Pancreas (tissue), 10 donors: Measurements from ENCODE around the gene ZDHHC1. TPM values are rescaled to one million over a fixed set of nuclear protein-coding genes. Genes with fewer than 3 reads are reported as not detected.

Experiments
- ATAC-seq, 4 donors: fragments of 200-7000 bp; cut with Tn5 transposase; one replicate each; pipeline versions ENCODE4 v1.8.0 to v1.9.1; 2020; ENCODE audit warnings: mild to moderate bottlenecking in 4 of 4, moderate library complexity in 4 of 4
- DNase-seq, 6 donors: peaks; one replicate each; pipeline ENCODE4 v3.0.0-alpha.2; 2020
- FAIRE-seq: peaks from 2 replicates; lab custom pipeline; 2012; peaks lifted over from hg19 to GRCh38; lab: Jason Lieb, UNC
- H3K27ac ChIP-seq, 4 donors: fragments of 200-600 bp; sonication (generic); 1 replicate in 3 of 4; 2 replicates in 1 of 4; pipeline versions ENCODE4 v1.5.0 to v1.8.0; 2020
- H3K27me3 ChIP-seq, 4 donors: fragments of 200-600 bp; one replicate each; pipeline ENCODE4 v1.8.0; 2021
- H3K36me3 ChIP-seq, 3 donors: fragments of 200-600 bp; sonication (generic) in 1 of 3; one replicate each; pipeline versions ENCODE4 v1.5.0 to v1.8.0; 2020 to 2021
- H3K4me1 ChIP-seq, 3 donors: fragments of 200-600 bp; one replicate each; pipeline ENCODE4 v1.8.0; 2021
- H3K4me3 ChIP-seq, 4 donors: fragments of 200-600 bp; sonication (generic) in 2 of 4; one replicate each; pipeline versions ENCODE4 v1.5.0 to v1.8.0; 2020 to 2021
- H3K9me3 ChIP-seq, 4 donors: fragments of 200-600 bp; one replicate each; pipeline ENCODE4 v1.8.0; 2021
- WGBS, 2 donors: extraction: QIAGEN DNeasy Blood & Tissue Kit; methylation state at CpG; one replicate each; pipeline ENCODE4 v1.1.7; 2013; 5-methylcytosine and 5-hydroxymethylcytosine counted together
- intact Hi-C, 3 donors: fragments of 100-400 bp; cut with DNase I; formaldehyde crosslinking; loops; one replicate each; pipeline versions ENCODE4 v1.11.1 to v1.14.2; 2022
- polyA plus RNA-seq, 2 donors: library from polyadenylated mRNA; stranded (reverse); fragments of 200-250 nt; gene quantifications; one replicate each; pipeline ENCODE4 v1.2.3, GENCODE V29; 2013
- total RNA-seq, 6 donors: library from RNA; stranded (reverse); fragmentation: NEBNext Ultra II Directional in 4 of 6; extraction: Animal tissue kit (Norgen Biotek cat#: 25700) in 4 of 6; gene quantifications; one replicate each; pipeline versions ENCODE4 v1.2.1 to v1.2.4, GENCODE V29; 2021 to 2023
- TF ChIP-seq, protein P1 (sequence below), 4 donors: fragments of 200-600 bp; sonication (generic) in 3 of 4; IDR thresholded peaks; one replicate each; pipeline versions ENCODE4 v1.5.0 to v1.8.0; 2021; ENCODE audit warnings: antibody characterized with exemption in 4 of 4
- donor health status: healthy with polysubstance abuse.
- donor health status: DM: no; HTN: no; CAD: no; lungs with moderate emphysema.
- donor health status: DM: no; HTN: no; CAD: no.
- donor health status: control.
- donor health status: control.
- donor health status: Bipolar disorder and iron deficiency.
- donor health status: DM: yes; HTN: yes; CAD: no.
- donor health status: DM: no; HTN: no; CAD: no.
- donor health status: DM: no; HTN: no; CAD: no.
- donor health status: DM: yes; HTN: yes; CAD: no.

ZDHHC1 gene
- total and polyA plus RNA-seq, 8 donors = 8.1 to 15.2 (median 10.0) TPM

DNA sequence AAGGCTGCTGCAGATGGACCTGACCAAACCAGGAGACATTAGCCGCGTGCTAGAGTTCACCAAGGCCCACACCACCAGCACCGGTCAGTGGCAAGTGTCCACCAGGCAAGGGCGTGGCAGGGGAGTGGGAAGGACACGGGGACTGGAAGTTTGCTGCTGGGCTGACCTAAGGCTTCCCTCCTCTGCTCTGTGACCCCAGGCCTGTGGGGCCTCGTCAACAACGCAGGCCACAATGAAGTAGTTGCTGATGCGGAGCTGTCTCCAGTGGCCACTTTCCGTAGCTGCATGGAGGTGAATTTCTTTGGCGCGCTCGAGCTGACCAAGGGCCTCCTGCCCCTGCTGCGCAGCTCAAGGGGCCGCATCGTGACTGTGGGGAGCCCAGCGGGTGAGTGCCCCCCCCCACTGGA lies 19.5 kb upstream of the ZDHHC1 start:
- Histone ChIP-seq H3K4me3 (no peak overlapping the region), H3K36me3 (peaks cover 0 to 19% (median 0%) of the 10 kb centered on the region in 3 donors), H3K9me3 (no peaks in the 10 kb centered on the region), H3K27me3 (no peaks in the 10 kb centered on the region), H3K27ac (no peak overlapping the region), H3K4me1 (peaks cover 0 to 10% (median 7%) of the 10 kb centered on the region in 3 donors)
- DNase-seq = peak in 1 of 6 donors; percentile 44
- no peak for ATAC-seq
- no peak for FAIRE-seq
- intact Hi-C loops = no loop called here
- WGBS, 2 donors = 94 to 95% methylated on average over 16 of the region's 16 CpGs
- TF ChIP-seq, protein P1, sequence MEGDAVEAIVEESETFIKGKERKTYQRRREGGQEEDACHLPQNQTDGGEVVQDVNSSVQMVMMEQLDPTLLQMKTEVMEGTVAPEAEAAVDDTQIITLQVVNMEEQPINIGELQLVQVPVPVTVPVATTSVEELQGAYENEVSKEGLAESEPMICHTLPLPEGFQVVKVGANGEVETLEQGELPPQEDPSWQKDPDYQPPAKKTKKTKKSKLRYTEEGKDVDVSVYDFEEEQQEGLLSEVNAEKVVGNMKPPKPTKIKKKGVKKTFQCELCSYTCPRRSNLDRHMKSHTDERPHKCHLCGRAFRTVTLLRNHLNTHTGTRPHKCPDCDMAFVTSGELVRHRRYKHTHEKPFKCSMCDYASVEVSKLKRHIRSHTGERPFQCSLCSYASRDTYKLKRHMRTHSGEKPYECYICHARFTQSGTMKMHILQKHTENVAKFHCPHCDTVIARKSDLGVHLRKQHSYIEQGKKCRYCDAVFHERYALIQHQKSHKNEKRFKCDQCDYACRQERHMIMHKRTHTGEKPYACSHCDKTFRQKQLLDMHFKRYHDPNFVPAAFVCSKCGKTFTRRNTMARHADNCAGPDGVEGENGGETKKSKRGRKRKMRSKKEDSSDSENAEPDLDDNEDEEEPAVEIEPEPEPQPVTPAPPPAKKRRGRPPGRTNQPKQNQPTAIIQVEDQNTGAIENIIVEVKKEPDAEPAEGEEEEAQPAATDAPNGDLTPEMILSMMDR (IDR thresholded peaks at IDR 0.05) = no peak

DNA sequence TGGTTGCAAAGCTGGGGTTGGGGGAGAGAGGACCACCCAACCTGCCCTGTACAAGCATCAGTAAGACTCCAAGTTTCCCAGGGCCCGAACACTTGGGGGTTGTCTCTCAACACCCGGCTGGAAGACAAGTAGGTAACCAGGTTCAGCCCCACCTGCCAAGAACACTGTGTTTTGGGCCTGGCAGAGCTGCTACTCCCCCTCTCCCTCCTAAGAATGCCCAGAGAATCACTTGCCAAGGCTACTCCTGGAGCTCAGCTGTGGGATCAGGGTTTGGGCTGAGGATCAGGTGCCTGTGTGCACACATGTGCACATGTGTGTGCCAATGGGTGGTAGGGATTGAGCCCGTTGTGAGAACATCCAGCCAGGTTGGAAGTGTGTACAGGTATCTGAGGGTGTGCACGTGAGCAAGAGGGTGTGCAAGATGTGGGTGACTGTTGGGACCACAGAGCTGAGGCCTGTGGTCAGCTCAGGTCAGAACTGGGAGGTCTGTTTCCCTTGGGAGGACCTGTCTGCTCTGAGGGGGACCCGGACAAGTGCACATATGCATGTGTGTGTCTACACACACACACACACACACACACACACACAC lies 16.9 kb upstream of the ZDHHC1 start:
- intact Hi-C loops = no loop called here
- no peak for ATAC-seq
- peak in 1 of 6 donors; percentile 19 for DNase-seq
- TF ChIP-seq, protein P1 (IDR thresholded peaks at IDR 0.05) = no peak
- no peak overlapping the region for H3K4me3 ChIP-seq
- no peak for FAIRE-seq
- H3K36me3 ChIP-seq = peaks cover 0 to 6% (median 0%) of the 10 kb centered on the region in 3 donors
- 76 to 84% methylated on average over 5 of the region's 5 CpGs for WGBS, 2 donors
- no peaks in the 10 kb centered on the region for H3K9me3 ChIP-seq
- H3K27ac ChIP-seq = no peak overlapping the region
- peaks cover 7 to 20% (median 11%) of the 10 kb centered on the region in 3 donors for H3K4me1 ChIP-seq
- H3K27me3 ChIP-seq = no peaks in the 10 kb centered on the region

DNA sequence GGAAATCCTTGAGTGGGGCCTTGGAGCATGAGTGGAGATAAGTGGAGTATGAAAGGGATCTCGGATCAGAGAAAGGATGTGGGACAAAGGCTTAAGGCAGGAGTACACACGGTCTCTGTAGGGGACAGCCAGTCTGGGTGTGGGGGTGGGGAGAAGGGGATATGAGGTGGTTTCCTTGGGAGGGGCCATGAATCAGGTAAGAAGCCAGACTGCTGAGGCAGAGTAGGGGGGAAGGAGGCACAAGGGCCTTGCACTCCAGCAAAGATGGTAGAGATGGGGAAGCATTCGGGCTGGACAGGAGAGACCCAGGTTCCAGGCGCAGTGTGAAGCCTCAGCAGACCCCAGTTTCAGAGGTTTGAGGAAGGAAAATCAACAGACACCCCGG lies 16.2 kb upstream of the ZDHHC1 start:
- ATAC-seq (no peak), FAIRE-seq (no peak), DNase-seq (no peak)
- no peak overlapping the region for H3K27ac ChIP-seq
- no peaks in the 10 kb centered on the region for H3K27me3 ChIP-seq
- WGBS, 2 donors = 75 to 85% methylated on average over 5 of the region's 5 CpGs
- H3K4me3 ChIP-seq = no peak overlapping the region
- intact Hi-C loops = no loop called here
- TF ChIP-seq, protein P1 (IDR thresholded peaks at IDR 0.05) = no peak
- H3K36me3 ChIP-seq = no peaks in the 10 kb centered on the region
- H3K9me3 ChIP-seq = no peaks in the 10 kb centered on the region
- peaks cover 8 to 20% (median 12%) of the 10 kb centered on the region in 3 donors for H3K4me1 ChIP-seq

DNA sequence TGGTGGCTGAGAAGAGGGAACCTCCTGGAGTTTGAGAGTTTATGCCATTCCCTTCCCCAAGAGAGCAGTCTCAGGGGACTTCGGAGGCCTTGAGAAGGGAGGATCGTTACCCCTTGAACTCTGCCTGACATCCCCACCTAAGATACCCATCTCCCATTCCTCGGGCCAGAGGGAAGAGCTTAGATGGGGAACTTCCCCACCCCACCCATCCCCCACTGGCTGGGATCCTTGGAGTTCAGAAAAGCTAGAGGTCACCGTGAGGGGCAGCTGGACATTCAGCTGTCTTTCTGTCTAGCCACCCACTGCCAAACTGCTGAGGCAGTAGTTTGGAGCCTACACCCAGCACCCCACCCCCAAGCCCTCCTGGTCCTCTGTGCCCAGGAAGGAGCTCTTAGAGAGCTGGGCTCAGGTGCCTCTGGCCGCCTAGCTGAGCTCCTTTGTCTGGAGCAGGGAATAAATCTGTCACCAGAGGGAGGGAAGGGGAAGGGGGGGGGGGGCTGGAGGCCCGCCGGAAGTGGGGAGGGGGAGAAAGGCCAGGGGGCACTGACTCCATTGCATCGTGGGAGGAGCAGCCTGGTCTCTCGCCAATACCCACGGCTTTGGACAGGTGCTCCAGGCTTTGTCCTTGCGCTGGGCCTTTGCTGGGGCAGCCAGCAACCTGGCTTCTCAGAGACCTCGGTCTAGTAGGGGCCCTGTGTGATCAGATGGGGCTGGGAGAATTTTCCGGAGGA lies 15.7 kb upstream of the ZDHHC1 start:
- no peak for FAIRE-seq
- Histone ChIP-seq H3K27ac (peak overlapping the region; percentile 67 to 84 (median 77)), H3K36me3 (no peaks in the 10 kb centered on the region), H3K4me3 (peak overlapping the region in 3 of 4 donors; percentile 30 to 57 (median 54)), H3K27me3 (no peaks in the 10 kb centered on the region), H3K9me3 (no peaks in the 10 kb centered on the region), H3K4me1 (peaks cover 8 to 20% (median 12%) of the 10 kb centered on the region in 3 donors)
- intact Hi-C loops = no loop called here
- 34 to 36% methylated on average over 11 to 13 of the region's 13 CpGs for WGBS, 2 donors
- DNase-seq = peak in 1 of 6 donors; percentile 48
- TF ChIP-seq, protein P1 (IDR thresholded peaks at IDR 0.05) = no peak
- no peak for ATAC-seq
